HFFc6 (cell line): ENCODE results near the gene KRTAP10-1. TPM values are rescaled to one million over a fixed set of nuclear protein-coding genes. Genes with fewer than 3 reads are reported as not detected.

ENCODE experiments used
- DNase-seq: peaks from one replicate; pipeline ENCODE4 v3.0.0-alpha.2; 2018
- H3K27ac Mint-ChIP-seq: 2 replicates; pipeline ENCODE4 v1.8.0; 2020; ENCODE audit warnings: mild to moderate bottlenecking, mixed read lengths
- H3K27me3 Mint-ChIP-seq: 2 replicates; pipeline ENCODE4 v1.8.0; 2021; ENCODE audit warnings: mild to moderate bottlenecking, moderate library complexity, mixed read lengths; ENCODE audit not compliant: insufficient read depth
- H3K36me3 Mint-ChIP-seq: 2 replicates; pipeline ENCODE4 v1.8.0; 2021; ENCODE audit warnings: low read depth, mixed read lengths
- H3K4me1 Mint-ChIP-seq: 2 replicates; pipeline ENCODE4 v1.8.0; 2020; ENCODE audit warnings: low read depth, mixed read lengths
- H3K4me3 Mint-ChIP-seq: 2 replicates; pipeline ENCODE4 v1.8.0; 2020; ENCODE audit warnings: mild to moderate bottlenecking, moderate library complexity, mixed read lengths
- H3K9me3 Mint-ChIP-seq: 2 replicates; pipeline ENCODE4 v1.8.0; 2020; ENCODE audit warnings: mild to moderate bottlenecking, mixed read lengths
- CTCF ChIP-seq: fragments of 200-600 bp; sonication (generic); IDR thresholded peaks from 2 replicates; pipeline ENCODE4 v1.5.0; 2021; ENCODE audit warnings: antibody characterized with exemption, mild to moderate bottlenecking
- total RNA-seq, 6 experiments: library from RNA; stranded (reverse); fragmentation: NEBNext Ultra II Directional; extraction: Animal tissue kit (Norgen Biotek cat#: 25700); gene quantifications; 2 replicates in 1 of 6; 3 replicates in 5 of 6; pipeline ENCODE4 v1.2.3, GENCODE V29; 2021

The KRTAP10-1 gene
- total RNA-seq, 6 experiments from 2014 or later = not detected

- no peak for TF ChIP-seq CTCF
- DNase-seq = no peak
- Mint-ChIP-seq H3K27me3 (peaks cover 13% of the 10 kb centered on the region), H3K9me3 (peaks cover 25% of the 10 kb centered on the region), H3K27ac (no peak overlapping the region), H3K36me3 (no peaks in the 10 kb centered on the region), H3K4me3 (no peak overlapping the region), H3K4me1 (no peaks in the 10 kb centered on the region)
Observed at GRCh38 chr21:44533891-44534627, 5.9 kb downstream of the KRTAP10-1 start.

DNA sequence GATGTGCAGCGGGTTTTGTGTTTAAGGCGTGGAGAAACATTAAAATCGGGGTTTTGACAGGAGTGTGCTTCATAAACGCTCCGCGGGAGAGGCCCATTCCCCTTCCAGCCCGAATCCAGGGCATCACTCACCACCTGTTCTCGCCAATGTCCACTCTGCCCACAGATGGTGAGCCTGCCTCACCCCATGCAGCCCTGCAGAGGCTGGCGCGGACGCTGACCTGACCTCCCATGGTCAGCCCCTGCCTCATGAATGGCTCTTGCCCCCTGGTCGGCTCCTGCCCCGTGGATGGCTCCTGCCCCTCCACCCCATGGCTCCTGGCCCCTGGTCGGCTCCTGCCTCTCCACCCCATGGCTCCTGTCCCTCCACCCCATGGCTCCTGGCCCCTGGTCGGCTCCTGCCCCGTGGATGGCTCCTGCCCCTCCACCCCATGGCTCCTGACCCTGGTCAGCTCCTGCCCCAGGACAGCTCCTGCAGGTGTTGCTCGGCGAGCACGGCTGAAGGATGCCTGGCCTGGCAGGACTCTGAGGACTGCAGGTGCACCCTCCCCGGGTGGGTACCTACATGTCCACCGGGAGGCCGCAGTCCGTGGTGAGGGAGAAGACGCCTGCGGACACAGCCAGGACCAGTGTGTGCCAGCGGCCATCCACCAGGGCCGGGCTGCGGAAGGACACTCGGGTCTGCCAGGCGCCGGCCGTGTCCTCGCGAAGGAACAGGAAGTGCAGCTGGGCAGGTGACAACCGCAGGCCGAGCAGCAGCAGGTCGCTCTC, 6.7 kb downstream of the KRTAP10-1 start:
- Mint-ChIP-seq H3K27me3 (peaks cover 13% of the 10 kb centered on the region), H3K4me3 (no peak overlapping the region), H3K4me1 (no peaks in the 10 kb centered on the region), H3K27ac (no peak overlapping the region), H3K36me3 (no peaks in the 10 kb centered on the region), H3K9me3 (peaks cover 26% of the 10 kb centered on the region)
- no peak for DNase-seq
- TF ChIP-seq CTCF = no peak

DNA sequence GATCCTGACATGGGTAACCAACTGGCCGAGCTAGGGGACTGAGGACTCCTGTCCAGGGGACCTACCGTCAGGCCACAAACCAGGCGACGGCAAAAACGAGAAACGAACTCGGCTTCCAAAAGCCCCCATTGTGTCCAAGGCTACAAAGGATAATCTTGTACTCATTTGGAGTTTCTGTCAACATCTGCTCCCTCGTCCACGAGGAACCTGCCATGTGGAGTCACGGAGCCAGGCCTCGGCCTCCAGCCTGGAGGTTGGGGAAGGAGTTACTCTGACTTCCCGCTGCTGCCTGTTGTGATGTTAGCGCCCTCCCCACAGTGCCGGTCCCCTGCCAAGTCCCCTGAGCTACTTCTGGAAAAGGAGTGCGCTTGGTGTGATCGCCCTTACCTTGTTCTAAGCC, 7.3 kb downstream of the KRTAP10-1 start:
- Mint-ChIP-seq H3K4me1 (no peaks in the 10 kb centered on the region), H3K27me3 (peaks cover 13% of the 10 kb centered on the region), H3K9me3 (peaks cover 26% of the 10 kb centered on the region), H3K27ac (no peak overlapping the region), H3K4me3 (no peak overlapping the region), H3K36me3 (no peaks in the 10 kb centered on the region)
- no peak for DNase-seq
- TF ChIP-seq CTCF = no peak

GRCh38 chr21:44531606-44532564, 8.1 kb downstream of the KRTAP10-1 start:
- Mint-ChIP-seq H3K4me1 (no peaks in the 10 kb centered on the region), H3K9me3 (peaks cover 20% of the 10 kb centered on the region), H3K27me3 (peaks cover 12% of the 10 kb centered on the region), H3K27ac (no peak overlapping the region), H3K4me3 (no peak overlapping the region), H3K36me3 (no peaks in the 10 kb centered on the region)
- no peak for TF ChIP-seq CTCF
- DNase-seq = no peak

GRCh38 chr21:44530903-44531605, 8.9 kb downstream of the KRTAP10-1 start:
- Mint-ChIP-seq H3K4me3 (no peak overlapping the region), H3K4me1 (no peaks in the 10 kb centered on the region), H3K36me3 (no peaks in the 10 kb centered on the region), H3K27me3 (peaks cover 12% of the 10 kb centered on the region), H3K27ac (no peak overlapping the region), H3K9me3 (peaks cover 20% of the 10 kb centered on the region)
- no peak for TF ChIP-seq CTCF
- DNase-seq = no peak
